PC-9 (cell line): ENCODE results near the gene CYGB. TPM values are rescaled to one million over a fixed set of nuclear protein-coding genes. Genes with fewer than 3 reads are reported as not detected.

Source experiments
- Bru-seq: library from RNA; stranded (reverse); fragments of 400-500 nt; gene quantifications from one replicate; lab custom pipeline; 2021; lab: Mats Ljungman, UMichigan
- BruChase-seq, 2 experiments: library from RNA; stranded (reverse); fragments of 400-500 nt; gene quantifications; one replicate each; lab custom pipeline; 2021; lab: Mats Ljungman, UMichigan
- BruUV-seq: library from RNA; stranded (reverse); fragments of 400-500 nt; replicated peaks from 2 replicates; lab custom pipeline; 2021; lab: Mats Ljungman, UMichigan
- CTCF ChIA-PET: fragments of 300-600 bp; sonication (Branson Sonifier 250); formaldehyde crosslinking; loops from one replicate; lab custom pipeline; 2022; ENCODE audit warnings: antibody characterized with exemption; lab: Charles Lee
- POLR2A ChIA-PET: fragments of 300-600 bp; sonication (Branson Sonifier 250); formaldehyde crosslinking; loops from one replicate; lab custom pipeline; 2022; ENCODE audit warnings: antibody characterized with exemption; ENCODE audit not compliant: unreplicated experiment; lab: Charles Lee
- DNase-seq, 2 experiments: peaks; one replicate each; pipeline versions ENCODE4 v3.0.0 to v3.0.0-alpha.2; 2015 to 2022; ENCODE audit warnings: mixed read lengths in 1 of 2
- H2AFZ ChIP-seq: fragments of 200-600 bp; sonication (generic); 2 replicates; pipeline ENCODE4 v1.8.1; 2017; ENCODE audit warnings: antibody characterized with exemption
- H3F3A ChIP-seq: fragments of 200-600 bp; sonication (generic); 2 replicates; pipeline ENCODE4 v1.8.1; 2017; ENCODE audit warnings: antibody characterized with exemption, mild to moderate bottlenecking, low read depth; ENCODE audit not compliant: insufficient read depth
- H3K27ac ChIP-seq: fragments of 200-600 bp; sonication (generic); 2 replicates; pipeline ENCODE4 v1.6.1; 2016; ENCODE audit warnings: mixed run types
- H3K27me3 ChIP-seq: fragments of 200-600 bp; sonication (generic); 2 replicates; pipeline ENCODE4 v1.6.1; 2016; ENCODE audit warnings: low read depth, mixed run types; ENCODE audit not compliant: insufficient read depth
- H3K36me3 ChIP-seq: fragments of 200-600 bp; sonication (generic); 2 replicates; pipeline ENCODE4 v1.6.1; 2016; ENCODE audit warnings: low read depth, mixed run types
- H3K4me1 ChIP-seq: fragments of 200-600 bp; sonication (generic); replicated peaks from 2 replicates; pipeline ENCODE4 v1.6.1; 2016; ENCODE audit warnings: mixed run types; ENCODE audit not compliant: insufficient read depth
- H3K4me2 ChIP-seq: fragments of 200-600 bp; sonication (generic); 2 replicates; pipeline ENCODE4 v1.6.1; 2017; ENCODE audit warnings: mixed run types
- H3K4me3 ChIP-seq: fragments of 200-600 bp; sonication (generic); 2 replicates; pipeline ENCODE4 v1.6.1; 2016; ENCODE audit warnings: mixed run types
- H3K79me2 ChIP-seq: fragments of 200-600 bp; sonication (generic); 2 replicates; pipeline ENCODE4 v1.6.1; 2017; ENCODE audit warnings: low read depth, mixed run types
- H3K9me2 ChIP-seq: fragments of 200-600 bp; sonication (generic); 2 replicates; pipeline ENCODE4 v1.8.1; 2017; ENCODE audit warnings: mild to moderate bottlenecking; ENCODE audit not compliant: insufficient read depth
- H3K9me3 ChIP-seq: fragments of 200-600 bp; sonication (generic); 2 replicates; pipeline ENCODE4 v1.8.1; 2016; ENCODE audit warnings: low read depth; ENCODE audit not compliant: insufficient read depth
- H4K20me1 ChIP-seq: fragments of 200-600 bp; sonication (generic); 2 replicates; pipeline ENCODE4 v1.8.1; 2017; ENCODE audit not compliant: insufficient read depth
- CTCF ChIP-seq: fragments of 200-600 bp; sonication (generic); conservative IDR thresholded peaks from 2 replicates; pipeline ENCODE4 v1.6.1; 2017; ENCODE audit warnings: mixed run types, antibody characterized with exemption, mild to moderate bottlenecking, moderate library complexity
- EZH2 ChIP-seq: fragments of 200-600 bp; sonication (generic); IDR thresholded peaks from 2 replicates; pipeline ENCODE4 v1.8.0; 2017; ENCODE audit warnings: antibody characterized with exemption, low read depth
- intact Hi-C: fragments of 100-400 bp; cut with micrococcal nuclease; formaldehyde crosslinking; loops from one replicate; pipeline ENCODE4 v1.10.0; 2022; ENCODE audit not compliant: unreplicated experiment
- long read RNA-seq: library from polyadenylated mRNA; stranded (forward); transcript quantifications from one replicate; pipeline ENCODE4 v2.0.0, GENCODE V29; 2022
- total RNA-seq: library from RNA; stranded (reverse); gene quantifications from 2 replicates; pipeline ENCODE4 v1.2.3, GENCODE V29; 2021

The CYGB gene
- total RNA-seq = 0.93 and 1.1 TPM in 2 replicates
- Bru-seq, nascent RNA = percentile 23 among the genes with signal in this experiment
- BruChase-seq, experiment 1, labeled RNA remaining after a 2-hour chase = percentile 16 among the genes with signal in this experiment
- BruChase-seq, experiment 2, labeled RNA remaining after a 6-hour chase = percentile 28 among the genes with signal in this experiment
- long read RNA-seq = 0 reads

GRCh38 chr17:76537578-76538280 lies at the start of gene CYGB:
Gene CYGB (minus strand): TSS chr17:76537709. CDS start chr17:76537542, 167 bp downstream.
- Histone ChIP-seq H3K4me3 (no peak within 1 kb of the TSS), H3K27me3 (no peaks in the 10 kb centered on the region), H3K36me3 (no peaks in the 10 kb centered on the region), H3F3A (peaks cover 16% of the 10 kb centered on the region), H3K27ac (no peak within 1 kb of the TSS), H3K79me2 (no peaks in the 10 kb centered on the region), H3K4me2 (no peak within 1 kb of the TSS), H3K4me1 (peaks cover 20% of the 10 kb centered on the region), H2AFZ (no peak within 1 kb of the TSS), H3K9me2 (no peaks in the 10 kb centered on the region), H4K20me1 (no peaks in the 10 kb centered on the region), H3K9me3 (no peaks in the 10 kb centered on the region)
- BruUV-seq = no TSS peak
- CTCF ChIA-PET = no interaction called here
- no peak for TF ChIP-seq CTCF
- no peak for TF ChIP-seq EZH2
- POLR2A ChIA-PET = no interaction called here
- DNase-seq = no peak
- intact Hi-C loops = no loop called here

GRCh38 chr17:76586741-76587487 lies 49.4 kb upstream of the CYGB start:
- Histone ChIP-seq H3K36me3 (no peaks in the 10 kb centered on the region), H3K4me2 (0 out of 2 replicates have a peak overlapping the region, but pooled peaks have one; percentile 26), H3K4me1 (no peaks in the 10 kb centered on the region), H2AFZ (no peak overlapping the region), H3K79me2 (no peaks in the 10 kb centered on the region), H3K9me2 (no peaks in the 10 kb centered on the region), H3K27ac (no peak overlapping the region), H3K4me3 (no peak overlapping the region), H3F3A (peaks cover 4% of the 10 kb centered on the region; the same call in 1 of the 2 replicates), H4K20me1 (no peaks in the 10 kb centered on the region), H3K27me3 (no peaks in the 10 kb centered on the region), H3K9me3 (no peaks in the 10 kb centered on the region)
- TF ChIP-seq CTCF (no peak), EZH2 (no peak)
- intact Hi-C loops = loop anchor here (1.0 kb wide), 1 partner anchor 26 kb away; no protein-coding TSS in a partner anchor
- CTCF ChIA-PET = interaction anchor here (0.6 to 1.6 kb wide), 2 partner anchors 25 to 28 kb away, joined by 3 to 5 read pairs; no protein-coding TSS in a partner anchor
- BruUV-seq = TSS peak; percentile 83
- DNase-seq = no peak
- POLR2A ChIA-PET = interaction anchor here (0.7 to 0.9 kb wide), 2 partner anchors 15 to 234 kb away, joined by 3 to 4 read pairs; no protein-coding TSS in a partner anchor
